HG03280 (cell line): Measurements from ENCODE around the gene ZNF598.

Experiments
- ATAC-seq: cut with Tn5 transposase; IDR thresholded peaks from one replicate; pipeline ENCODE4 v1.9.1; 2021; ENCODE audit warnings: mild to moderate bottlenecking, moderate library complexity; ENCODE audit not compliant: unreplicated experiment

ZNF598 gene

DNA sequence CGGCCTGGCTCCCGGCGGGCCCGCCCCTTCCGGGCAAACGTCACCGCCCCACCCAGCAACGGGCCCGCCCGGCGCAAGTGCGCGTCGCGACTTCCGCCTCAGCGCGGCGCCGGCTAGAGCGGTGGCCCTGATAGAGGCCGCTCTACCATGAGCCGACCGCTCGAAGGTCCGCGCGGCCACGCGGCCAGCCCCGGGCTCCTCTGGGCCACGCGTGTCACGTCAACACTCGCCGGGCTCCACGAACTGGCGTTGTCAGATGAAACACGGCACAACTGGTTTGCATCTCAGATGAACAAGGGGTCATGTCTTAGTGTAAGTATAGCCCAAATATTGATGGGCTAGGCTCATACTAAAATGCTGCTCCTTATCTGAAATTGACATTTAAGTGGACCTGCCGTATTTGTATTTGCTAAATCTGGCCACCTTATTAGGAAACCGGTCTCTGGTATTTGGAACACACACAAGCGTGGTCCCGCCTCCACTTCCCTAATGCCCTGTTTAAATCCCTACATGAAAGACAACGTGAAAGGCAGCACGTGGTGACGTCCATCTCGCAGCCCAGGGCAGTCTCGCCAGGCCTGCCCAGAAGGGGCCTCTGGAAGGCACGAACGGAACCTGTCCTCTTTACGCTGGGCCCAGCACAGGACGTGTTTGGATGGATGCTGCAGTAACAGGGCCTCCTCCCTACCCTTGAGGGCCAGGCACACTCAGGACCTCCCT lies at the start of gene ZNF598:
TSS of gene ZNF598 (minus strand) at position 31 of the 720 bp plus-strand sequence.
- ATAC-seq = peak; percentile 83

DNA sequence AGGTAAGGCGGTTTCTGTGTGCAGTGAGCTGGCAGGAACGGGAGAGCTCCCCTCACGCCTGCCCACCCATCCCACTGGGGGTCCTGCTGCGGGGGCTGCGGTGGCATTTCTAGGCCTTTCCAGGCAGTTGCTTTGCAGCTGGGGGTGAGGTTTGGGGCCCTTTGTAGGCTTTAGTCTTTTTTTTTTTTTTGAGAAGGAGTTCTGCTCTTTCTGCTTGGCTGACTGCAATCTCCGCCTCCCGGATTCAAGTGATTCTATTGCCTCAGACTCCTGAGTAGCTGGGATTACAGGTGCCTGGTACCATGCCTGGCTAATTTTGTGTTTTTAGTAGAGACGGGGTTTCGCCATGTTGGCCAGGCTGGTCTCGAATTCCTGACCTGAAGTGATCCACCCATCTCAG lies 49.3 kb upstream of the ZNF598 start:
- ATAC-seq = no peak

DNA sequence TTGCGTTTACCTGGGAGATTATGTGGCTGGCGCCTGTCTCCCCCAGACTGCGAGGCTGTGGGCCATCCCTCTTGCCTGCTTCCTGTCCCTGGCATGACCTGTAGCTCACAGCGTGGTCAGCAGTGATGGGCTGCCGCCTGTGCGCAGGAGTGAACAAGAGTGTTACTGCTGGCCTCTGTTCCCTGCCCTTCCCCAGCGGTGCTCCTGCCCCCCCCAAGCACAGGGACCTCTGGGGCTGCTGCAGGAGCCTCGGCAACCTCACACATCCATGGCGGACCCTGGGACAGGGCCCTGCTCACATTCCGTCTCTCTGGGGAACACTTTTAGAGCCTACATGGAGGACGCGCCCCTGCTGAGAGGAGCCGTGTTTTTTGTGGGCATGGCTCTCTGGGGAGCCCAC lies 48.8 kb upstream of the ZNF598 start:
- ATAC-seq = no peak

DNA sequence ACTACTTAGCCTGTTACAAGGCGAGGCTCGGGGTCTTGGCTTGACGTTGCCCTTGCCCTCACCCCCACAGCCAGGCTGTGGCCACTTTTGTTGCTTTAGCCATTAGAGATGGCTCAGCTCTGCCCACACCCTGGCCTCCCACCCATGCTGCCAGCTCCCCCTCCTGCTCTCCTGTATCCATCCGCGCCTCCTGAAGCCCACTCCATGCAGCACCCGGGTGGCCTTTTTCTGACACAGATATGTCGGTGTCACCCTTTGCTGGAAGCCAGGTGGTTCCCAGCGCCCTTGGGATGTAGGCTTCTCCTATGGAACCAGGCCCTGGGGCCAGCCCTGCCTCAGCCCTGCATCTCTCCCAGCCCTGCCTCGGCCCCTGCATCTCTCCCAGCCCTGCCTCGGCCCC lies 47.8 kb upstream of the ZNF598 start:
- no peak for ATAC-seq

DNA sequence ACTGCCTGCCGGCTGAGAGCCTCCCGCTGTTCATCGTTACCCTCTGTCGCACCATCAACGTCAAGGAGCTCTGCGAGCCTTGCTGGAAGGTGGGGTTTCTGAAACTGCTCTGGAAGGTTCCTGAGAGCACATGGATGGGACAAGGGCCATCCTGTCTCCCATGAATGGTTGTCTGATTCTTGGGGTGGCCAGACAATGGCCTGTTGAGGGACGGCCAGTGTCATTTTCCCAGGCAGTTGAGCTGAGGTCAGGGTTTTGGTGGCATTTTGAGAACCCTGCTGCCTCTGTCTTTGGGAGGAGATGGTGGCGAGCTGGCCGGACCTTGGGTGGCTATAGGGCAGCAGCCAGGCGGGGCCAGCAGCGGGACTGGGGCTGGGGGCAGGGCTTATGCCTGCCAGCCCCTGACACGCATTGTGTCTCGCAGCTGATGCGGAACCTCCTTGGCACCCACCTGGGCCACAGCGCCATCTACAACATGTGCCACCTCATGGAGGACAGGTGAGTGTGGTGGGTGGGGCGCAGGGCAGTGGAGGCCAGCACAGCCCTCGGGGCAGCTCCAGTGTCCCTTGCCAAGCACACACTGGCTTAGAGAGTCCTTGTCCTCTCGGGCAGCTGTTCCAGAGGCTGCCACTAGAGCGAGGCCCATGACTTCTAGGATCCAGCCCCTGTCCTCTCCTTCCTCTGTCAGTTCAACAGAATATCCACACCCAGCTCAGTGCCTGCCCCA lies 47.2 kb upstream of the ZNF598 start:
- no peak for ATAC-seq

DNA sequence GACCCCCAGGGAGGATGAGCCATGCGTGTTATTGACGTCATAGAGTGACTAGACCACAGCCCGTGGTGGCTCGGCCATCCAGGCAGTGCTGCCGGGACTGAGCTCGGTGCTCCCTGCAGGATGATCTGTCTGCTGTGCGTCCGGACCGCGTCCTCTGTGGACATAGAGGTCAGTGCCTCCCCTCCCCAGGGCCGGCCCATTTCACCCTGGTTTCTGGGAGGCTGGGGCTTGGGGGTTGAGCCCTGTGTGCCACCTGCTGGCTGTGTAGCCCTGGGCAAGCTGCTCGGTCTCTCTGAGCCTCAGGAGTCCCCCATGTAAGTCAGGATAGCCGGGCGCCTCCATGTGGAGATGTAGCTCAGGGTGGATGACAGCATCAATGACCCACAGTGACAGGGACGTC lies 46.5 kb upstream of the ZNF598 start:
- ATAC-seq = no peak

DNA sequence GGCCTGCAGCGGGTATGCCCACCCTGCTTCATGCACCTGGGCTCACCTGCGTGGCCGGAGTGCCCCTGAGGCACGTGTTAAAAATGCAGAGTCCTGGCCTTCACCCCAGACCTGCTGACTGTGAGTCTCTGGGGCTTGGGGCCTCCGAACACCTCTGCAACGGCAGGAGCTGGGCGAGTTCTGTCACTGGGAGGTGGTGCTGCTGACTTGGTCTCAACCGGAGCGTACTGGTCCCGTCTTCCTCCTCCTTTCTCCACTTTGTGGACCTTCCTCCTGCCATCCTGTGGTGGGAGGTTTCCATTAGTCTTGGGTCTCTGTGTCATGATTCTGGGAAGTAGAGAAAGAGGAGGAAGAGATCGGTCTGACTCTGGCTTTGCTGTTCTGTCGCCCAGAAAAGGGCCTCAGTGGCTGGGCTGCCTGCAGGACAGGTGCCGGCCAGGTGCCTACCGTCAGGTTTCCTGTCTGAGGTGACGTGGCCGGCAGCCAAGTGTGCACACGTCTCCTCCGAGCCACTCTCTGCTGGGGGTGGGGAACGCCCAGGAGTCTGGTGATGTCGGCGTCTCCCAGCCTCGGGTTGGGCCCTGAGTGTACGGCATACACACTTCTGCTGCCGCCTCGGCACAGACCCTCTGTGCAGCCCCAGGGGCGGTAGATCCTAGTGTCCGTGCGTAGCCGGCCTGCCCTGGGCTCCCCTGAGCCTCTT lies 45.1 kb upstream of the ZNF598 start:
- ATAC-seq = no peak

GRCh38 chr16:2053897-2054296 lies 44.3 kb upstream of the ZNF598 start:
- ATAC-seq = no peak

DNA sequence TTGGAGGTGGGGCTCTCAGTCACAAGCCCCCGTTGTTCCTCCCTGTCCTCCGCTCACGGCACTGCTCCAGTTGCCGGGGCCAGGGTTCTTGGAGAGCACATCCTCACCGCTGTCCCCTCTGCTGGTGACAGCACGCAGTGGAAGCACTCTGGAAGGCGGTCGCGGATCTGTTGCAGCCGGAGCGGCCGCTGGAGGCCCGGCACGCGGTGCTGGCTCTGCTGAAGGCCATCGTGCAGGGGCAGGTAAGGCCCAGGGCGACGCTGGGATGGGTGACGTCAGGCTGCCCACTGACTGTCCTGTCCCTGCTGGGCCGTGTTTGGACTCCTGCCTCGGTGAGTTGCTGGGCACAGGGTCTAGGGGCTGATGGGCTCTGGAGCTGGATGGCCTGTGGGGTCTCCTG lies 43.6 kb upstream of the ZNF598 start:
- no peak for ATAC-seq

DNA sequence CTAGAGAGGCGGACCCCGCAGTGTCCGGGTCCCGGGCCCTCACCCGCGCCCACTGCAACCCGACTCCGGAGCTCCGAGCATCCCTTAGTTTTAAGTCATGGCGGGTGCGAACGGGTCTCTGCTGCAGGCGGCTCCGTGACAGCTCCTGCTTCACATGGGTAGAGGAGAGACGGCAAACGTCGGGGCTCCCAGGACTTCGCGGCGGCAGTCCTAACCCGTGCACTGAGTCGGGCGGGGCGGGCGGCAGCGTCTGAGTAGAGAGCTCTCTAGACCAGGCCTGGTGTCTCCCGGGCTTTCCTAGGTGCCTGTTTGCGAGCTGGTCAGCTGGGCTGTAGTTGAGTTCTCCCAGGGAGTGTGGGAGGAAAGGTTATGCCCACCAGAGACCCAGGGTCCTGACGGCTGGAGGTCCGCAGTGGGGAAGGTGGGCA lies 38.5 kb upstream of the ZNF598 start:
- no peak for ATAC-seq

DNA sequence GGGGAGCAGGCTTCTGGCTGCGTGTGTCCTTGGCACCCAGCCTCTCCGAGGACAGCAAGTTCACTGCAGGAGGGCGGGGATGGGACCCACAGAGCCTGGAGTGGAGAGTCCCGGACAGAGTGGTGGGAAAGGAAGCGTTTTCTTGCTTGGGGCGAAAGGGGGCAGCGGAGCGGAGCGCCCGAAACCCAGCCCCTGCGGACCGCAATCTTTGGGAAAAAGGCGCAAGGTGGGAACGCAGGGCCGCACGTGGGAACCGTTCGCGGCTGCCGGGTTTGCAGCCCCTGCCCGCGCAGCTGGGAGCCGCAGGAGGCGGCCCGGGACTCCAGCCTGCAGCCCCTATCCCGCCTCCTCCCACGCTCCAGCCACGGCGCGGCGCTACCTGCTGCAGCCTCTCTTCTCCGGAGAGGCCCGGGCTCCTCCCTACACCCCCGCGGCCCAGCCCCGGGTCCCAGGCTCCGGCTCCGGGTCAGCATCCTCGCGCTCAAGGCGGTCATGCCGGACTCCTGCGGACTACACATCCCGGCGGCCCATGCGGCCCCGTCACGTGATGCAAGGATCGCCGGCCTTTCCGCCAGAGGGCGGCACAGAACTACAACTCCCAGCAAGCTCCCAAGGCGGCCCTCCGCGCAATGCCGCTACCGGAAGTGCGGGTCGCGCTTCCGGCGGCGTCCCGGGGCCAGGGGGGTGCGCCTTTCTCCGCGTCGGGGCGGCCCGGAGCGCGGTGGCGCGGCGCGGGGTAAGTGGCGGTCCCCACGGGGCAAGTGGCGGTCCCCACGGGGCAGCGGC lies 37.9 kb upstream of the ZNF598 start, which contains the start of the genes NTHL1 and TSC2:
TSS of gene NTHL1 (minus strand) at position 505 of the 786 bp plus-strand sequence. CDS start at position 494, 11 bp downstream.
TSS of gene TSC2 (plus strand) at position 656 of the 786 bp plus-strand sequence. CDS start 631 bp downstream, outside the sequence.
- ATAC-seq = peak; percentile 95

GRCh38 chr16:2046893-2047329 lies 37.3 kb upstream of the ZNF598 start:
- ATAC-seq = no peak

GRCh38 chr16:2045965-2046892 lies 36.6 kb upstream of the ZNF598 start:
- ATAC-seq = no peak

DNA sequence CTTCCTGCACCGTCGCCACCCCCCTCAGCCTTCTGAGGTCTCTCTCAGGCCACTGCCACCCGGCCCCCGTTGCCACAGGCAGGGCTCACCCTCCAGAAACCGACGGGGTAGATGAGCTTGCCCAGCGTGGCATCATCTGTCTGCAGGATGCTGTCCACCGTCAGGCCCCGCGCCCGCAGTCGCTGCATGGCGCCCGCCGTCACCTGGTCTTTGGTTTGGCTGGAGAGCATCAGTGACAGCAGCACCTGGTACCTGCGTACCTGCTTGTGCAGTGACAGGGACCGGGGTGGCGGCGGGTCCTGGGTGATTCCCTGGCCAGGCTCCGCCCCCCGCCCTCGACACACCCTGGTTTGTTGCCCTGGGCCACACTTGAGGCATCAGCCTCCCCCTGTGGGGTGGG lies 34.9 kb upstream of the ZNF598 start:
- no peak for ATAC-seq

DNA sequence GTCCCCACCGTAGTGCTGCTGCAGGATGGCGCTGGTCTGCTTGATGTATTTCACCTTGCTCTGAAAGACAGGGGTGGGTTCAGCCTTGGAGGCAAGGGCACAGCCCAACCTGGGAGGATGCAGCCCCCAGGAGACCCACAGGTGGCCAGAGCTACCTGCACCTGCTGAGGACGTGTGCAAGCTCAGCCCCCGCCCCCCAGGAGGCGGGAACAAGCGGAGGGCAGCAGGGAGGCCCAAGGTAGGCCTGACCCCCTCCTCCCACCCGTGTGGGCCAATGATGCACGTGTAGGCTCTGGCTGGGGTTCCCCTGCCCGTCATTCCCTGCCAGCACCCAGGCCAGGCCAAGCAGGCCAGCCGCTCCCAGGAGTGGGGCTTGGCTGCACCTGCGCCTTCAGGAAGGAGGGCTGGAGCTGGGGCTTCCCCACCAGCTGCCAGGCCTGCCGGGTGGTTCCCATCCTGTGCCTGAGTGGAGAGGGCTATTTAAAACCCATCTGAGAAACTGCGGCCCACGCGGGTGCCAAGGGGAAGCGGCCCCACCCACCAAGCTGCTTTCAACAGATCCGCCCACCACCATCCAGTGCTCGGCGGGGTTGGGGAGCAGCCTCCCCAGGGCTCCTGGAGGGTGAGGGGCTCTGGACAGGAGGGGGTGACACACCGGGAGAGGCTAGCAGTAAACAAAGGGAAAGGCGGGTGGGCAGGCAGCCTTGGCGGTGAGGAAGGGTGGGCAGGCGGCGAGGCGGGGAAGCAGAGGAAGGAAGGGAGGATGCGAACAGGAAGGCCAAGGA lies 34.2 kb upstream of the ZNF598 start:
- no peak for ATAC-seq

DNA sequence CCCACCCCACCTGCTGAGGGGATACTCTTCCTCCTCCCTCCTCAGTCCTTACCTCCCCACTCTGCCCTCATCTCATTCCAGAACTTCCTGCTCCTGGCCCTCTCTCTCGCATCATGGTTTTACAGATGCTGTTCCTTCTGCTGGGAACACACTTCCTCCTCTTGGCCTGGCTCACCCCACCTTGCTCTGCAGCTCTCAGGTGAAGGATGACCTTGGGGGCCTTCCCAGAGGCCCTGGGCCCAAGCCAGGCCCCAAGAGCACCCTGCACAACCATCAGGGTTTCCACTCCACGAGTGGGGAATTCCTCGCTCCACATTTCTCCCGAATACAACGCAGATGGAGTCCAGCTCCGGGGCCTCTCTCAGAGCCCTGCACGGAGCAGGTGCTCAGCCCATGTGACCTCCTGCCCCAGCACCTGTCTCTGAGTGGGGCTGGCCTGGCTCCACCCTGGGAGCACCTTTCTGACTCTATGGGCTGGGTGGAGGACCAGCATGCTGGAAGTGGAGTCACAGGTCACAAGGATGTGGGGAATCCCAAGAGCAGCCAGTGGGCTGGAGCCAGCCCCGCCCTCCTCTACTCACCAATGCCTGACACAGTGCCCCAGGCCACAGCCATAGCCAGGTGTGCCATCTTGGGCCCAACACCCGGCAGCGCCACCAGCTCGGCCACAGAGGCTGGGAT lies 33.5 kb upstream of the ZNF598 start:
- no peak for ATAC-seq

- no peak for ATAC-seq
Measured at GRCh38 chr16:2042171-2042985, 32.8 kb upstream of the ZNF598 start.
